K562 (cell line): Measurements from ENCODE around the gene NME8. TPM values are rescaled to one million over a fixed set of nuclear protein-coding genes. Genes with fewer than 3 reads are reported as not detected.
A peak's percentile ranks its signal among the peaks of the same experiment; 100 is the strongest.

ENCODE experiments used
- ATAC-seq: fragments of 200-7000 bp; cut with Tn5 transposase; 3 replicates; pipeline ENCODE4 v1.9.1; 2020; ENCODE audit warnings: moderate library complexity
- BruUV-seq: library from RNA; stranded (reverse); fragments of 400-500 nt; replicated peaks from 2 replicates; lab custom pipeline; 2021; lab: Mats Ljungman, UMichigan
- CTCF ChIA-PET: fragments of 300-600 bp; formaldehyde crosslinking; extraction: SDS; loops from one replicate; lab custom pipeline; 2021; ENCODE audit warnings: low intra/inter-chr PET ratio; lab: Yijun Ruan, JAX
- POLR2A ChIA-PET: fragments of 300-600, 350-650 bp; sonication (Branson Sonifier 250); formaldehyde crosslinking; extraction: SDS; loops from one replicate; lab custom pipeline; 2021; ENCODE audit warnings: antibody characterized with exemption, inconsistent platforms; lab: Yijun Ruan, JAX
- DNase-seq, 4 experiments: peaks; one replicate each; pipeline versions ENCODE4 v3.0.0 to v3.0.0-alpha.2; 2011 to 2018; ENCODE audit warnings: low spot score in 3 of 4, mixed read lengths in 3 of 4; ENCODE audit errors: extremely low read depth in 1 of 4
- FAIRE-seq: peaks from 2 replicates; lab custom pipeline; 2011; peaks lifted over from hg19 to GRCh38; lab: Jason Lieb, UNC
- H2AFZ ChIP-seq: 2 replicates; pipeline ENCODE4 v1.6.0; 2011; ENCODE audit warnings: low read depth, low read length, control low read depth, inconsistent platforms
- H3K27ac ChIP-seq: fragments of 200-600 bp; 3 replicates; pipeline ENCODE4 v1.8.0; 2011; ENCODE audit warnings: low read depth, mild to moderate bottlenecking, control low read depth, inconsistent platforms, low read length, moderate library complexity, mixed read lengths; ENCODE audit errors: extremely low read depth
- H3K27me3 ChIP-seq, 2 experiments: fragments of 300-600 bp in 1 of 2; 2 replicates in 1 of 2; 3 replicates in 1 of 2; pipeline versions ENCODE4 v1.6.0 to v1.8.0; 2011; ENCODE audit warnings: inconsistent platforms in 2 of 2, low read length in 2 of 2, mild to moderate bottlenecking in 1 of 2, mixed read lengths in 1 of 2, moderate library complexity in 1 of 2; ENCODE audit not compliant: control insufficient read depth in 2 of 2, insufficient read depth in 2 of 2
- H3K36me3 ChIP-seq: fragments of 300-600 bp; 3 replicates; pipeline ENCODE4 v1.8.0; 2011; ENCODE audit warnings: mild to moderate bottlenecking, low read length, inconsistent platforms; ENCODE audit not compliant: control insufficient read depth, insufficient read depth
- H3K4me1 ChIP-seq, 2 experiments: fragments of 200-600 bp in 1 of 2; replicated peaks in 1 of 2; 2 replicates in 1 of 2; 3 replicates in 1 of 2; pipeline versions ENCODE4 v1.5.1 to v1.8.0; 2011; ENCODE audit warnings: inconsistent platforms in 2 of 2, low read length in 2 of 2, mild to moderate bottlenecking in 1 of 2, mixed read lengths in 1 of 2, moderate library complexity in 1 of 2; ENCODE audit not compliant: control insufficient read depth in 2 of 2, insufficient read depth in 2 of 2
- H3K4me2 ChIP-seq: 2 replicates; pipeline ENCODE4 v1.6.1; 2011; ENCODE audit warnings: low read length, control low read depth, inconsistent platforms, mixed read lengths; ENCODE audit not compliant: insufficient read depth
- H3K4me3 ChIP-seq: fragments of 200-600 bp; sonication (generic), shearing (Covaris generic); 2 replicates; pipeline ENCODE4 v1.5.1; 2016; ENCODE audit warnings: control low read depth, inconsistent platforms
- H3K79me2 ChIP-seq: fragments of 200-600 bp; 3 replicates; pipeline ENCODE4 v1.8.0; 2011; ENCODE audit warnings: low read length, inconsistent platforms; ENCODE audit not compliant: control insufficient read depth, insufficient read depth
- H3K9ac ChIP-seq, 2 experiments: 2 replicates each; pipeline versions ENCODE4 v1.6.0 to v1.6.1; 2011; ENCODE audit warnings: low read depth in 2 of 2, low read length in 2 of 2, control low read depth in 1 of 2, inconsistent platforms in 1 of 2, mild to moderate bottlenecking in 1 of 2, mixed read lengths in 1 of 2; ENCODE audit not compliant: insufficient read depth in 1 of 2
- H3K9me1 ChIP-seq: one replicate; pipeline ENCODE4 v1.6.0; 2011; ENCODE audit warnings: inconsistent platforms, mild to moderate bottlenecking, low read length, moderate library complexity; ENCODE audit not compliant: control insufficient read depth, insufficient read depth
- H3K9me3 ChIP-seq: replicated peaks from 2 replicates; pipeline ENCODE4 v1.5.1; 2011; ENCODE audit warnings: low read depth, low read length, inconsistent platforms; ENCODE audit not compliant: control insufficient read depth, insufficient read depth
- H4K20me1 ChIP-seq: replicated peaks from 2 replicates; pipeline ENCODE4 v1.6.1; 2011; ENCODE audit warnings: low read length, inconsistent platforms, mixed read lengths; ENCODE audit not compliant: control insufficient read depth, insufficient read depth
- ARHGAP35 ChIP-seq: fragments of 450-650 bp; IDR thresholded peaks from 2 replicates; pipeline ENCODE4 v1.6.1; 2018; ENCODE audit not compliant: partially characterized antibody
- ATF4 ChIP-seq: fragments of 450-650 bp; formaldehyde crosslinking; IDR thresholded peaks from 2 replicates; pipeline ENCODE4 v1.4.0; 2022; ENCODE audit warnings: mild to moderate bottlenecking, moderate library complexity
- BRD9 ChIP-seq: fragments of 450-650 bp; IDR thresholded peaks from 2 replicates; pipeline ENCODE4 v1.6.1; 2018; ENCODE audit warnings: low read depth; ENCODE audit not compliant: partially characterized antibody
- BRF2 ChIP-seq: IDR thresholded peaks from 3 replicates; pipeline ENCODE4 v1.6.1; 2011; ENCODE audit warnings: borderline replicate concordance, mild to moderate bottlenecking; ENCODE audit not compliant: insufficient read length, insufficient read depth
- ERF ChIP-seq: fragments of 450-650 bp; formaldehyde crosslinking; IDR thresholded peaks from 2 replicates; pipeline ENCODE4 v1.4.0; 2020; ENCODE audit warnings: mild to moderate bottlenecking, mixed read lengths
- GABPB2 ChIP-seq: fragments of 250-450 bp; sonication (Bioruptor Pico); conservative IDR thresholded peaks from 2 replicates; pipeline ENCODE4 v1.5.1; 2021; ENCODE audit warnings: mild to moderate bottlenecking
- KLF16 ChIP-seq: IDR thresholded peaks from 2 replicates; pipeline ENCODE4 v1.6.1; 2016; ENCODE audit warnings: antibody characterized with exemption
- PHTF2 ChIP-seq: fragments of 250-450 bp; sonication (Bioruptor Pico); IDR thresholded peaks from 2 replicates; pipeline ENCODE4 v1.5.0; 2021; ENCODE audit warnings: mild to moderate bottlenecking
- RBM34 ChIP-seq: fragments of 200-400 bp; formaldehyde crosslinking; IDR thresholded peaks from 2 replicates; pipeline ENCODE4 v1.6.1; 2018; ENCODE audit warnings: low read length, borderline replicate concordance; ENCODE audit not compliant: insufficient read depth
- SPI1 ChIP-seq: IDR thresholded peaks from 2 replicates; pipeline ENCODE4 v1.6.1; 2011; ENCODE audit warnings: low read depth, low read length, control low read depth, borderline replicate concordance
- TAF15 ChIP-seq: fragments of 200-400 bp; formaldehyde crosslinking; IDR thresholded peaks from 2 replicates; pipeline ENCODE4 v1.6.1; 2017; ENCODE audit warnings: mild to moderate bottlenecking, low read depth, low read length, moderate library complexity
- USF2 ChIP-seq: sonication (generic); formaldehyde crosslinking; IDR thresholded peaks from 2 replicates; pipeline ENCODE4 v1.5.0; 2020; ENCODE audit warnings: missing genetic modification reagents
- ZFPM2 ChIP-seq: fragments of 250-450 bp; sonication (Bioruptor Pico); IDR thresholded peaks from 2 replicates; pipeline ENCODE4 v1.5.1; 2022; ENCODE audit warnings: mild to moderate bottlenecking
- ZNF592 ChIP-seq: fragments of 450-650 bp; IDR thresholded peaks from 2 replicates; pipeline ENCODE4 v1.6.1; 2017; ENCODE audit warnings: antibody characterized with exemption, mild to moderate bottlenecking
- WGBS: fragments of 100-300 bp; shearing (Covaris generic); methylation state at CpG from one replicate; pipeline ENCODE4 v1.1.6; 2016; ENCODE audit warnings: low coverage, mixed read lengths; ENCODE audit not compliant: insufficient coverage; ENCODE audit errors: missing lambda C conversion rate; 5-methylcytosine and 5-hydroxymethylcytosine counted together
- in situ Hi-C: fragments of 300-500 bp; cut with MboI; formaldehyde crosslinking; loops from 4 replicates; pipeline ENCODE4 v1.15.0; 2018; ENCODE audit warnings: inconsistent platforms, mixed read lengths
- intact Hi-C: fragments of 100-400 bp; cut with micrococcal nuclease; formaldehyde crosslinking; loops from 2 replicates; pipeline ENCODE4 v1.14.2; 2022
- polyA plus RNA-seq, 8 experiments: library from polyadenylated mRNA; depleted of rRNA in 4 of 8; stranded (reverse) in 5 of 8; unstranded in 3 of 8; fragments of >200 nt; fragmentation: Nextera tagmentation in 2 of 8; fragmentation: Illumina TruSeq in 1 of 8; extraction: Ambion mirVana in 2 of 8; extraction: Trizol in 1 of 8; gene quantifications; 2 replicates each; pipeline versions ENCODE4 v1.2.1 to v1.2.3, GENCODE V29; 2011 to 2014; ENCODE audit warnings: inconsistent platforms in 1 of 8, missing spikeins in 1 of 8
- total RNA-seq, 7 experiments: library from RNA; depleted of rRNA in 6 of 7; stranded (reverse); fragments of >200 nt in 6 of 7; fragmentation: Illumina TruSeq in 2 of 7; extraction: Trizol in 2 of 7; gene quantifications; 2 replicates each; pipeline versions ENCODE4 v1.2.1 to v1.2.3, GENCODE V29; 2011 to 2021; ENCODE audit warnings: low replicate concordance in 1 of 7

NME8 gene
- total and polyA plus RNA-seq, 9 of the 15 experiments (the other 6 are each of a cell fraction or from before 2014, with no cell fraction given): not detected

GRCh38 chr7:37916673-37917660 is 68.6 kb downstream of the NME8 start, which contains the start of gene SFRP4:
Gene SFRP4, minus strand, starts transcription at chr7:37916817. Its CDS starts 280 bp downstream, at chr7:37916537.
- Histone ChIP-seq H3K4me2 (no peak within 1 kb of the TSS), H3K9me3 (no peaks in the 10 kb centered on the region), H3K36me3 (no peaks in the 10 kb centered on the region), H3K27ac (no peak within 1 kb of the TSS), H4K20me1 (no peaks in the 10 kb centered on the region), H3K79me2 (no peaks in the 10 kb centered on the region), H3K9me1 (no peaks in the 10 kb centered on the region), H3K9ac (no peak within 1 kb of the TSS), H3K27me3 (peaks cover 0 to 8% of the 10 kb centered on the region in 2 experiments; a peak in 3 of 5 replicates), H2AFZ (peak within 1 kb of the TSS; percentile 69), H3K4me1 (peaks cover 9 to 26% of the 10 kb centered on the region in 2 experiments), H3K4me3 (no peak within 1 kb of the TSS)
- ChIA-PET CTCF (no interaction called here), POLR2A (interaction anchor here (0.6 to 0.8 kb wide), 2 partner anchors 32 to 304 kb away, joined by 3 read pairs; no protein-coding TSS in a partner anchor)
- no TSS peak for BruUV-seq
- intact Hi-C loops (loop anchor here (1.0 kb wide), 1 partner anchor 124 kb away; no protein-coding TSS in a partner anchor), in situ Hi-C loops (no loop called here)
- FAIRE-seq (peak; percentile 89), DNase-seq (peak; percentile 28 to 66 (median 36)), ATAC-seq (peak; percentile 85)
- WGBS: 33% methylated on average over 30 of the region's 46 CpGs
- TF ChIP-seq GABPB2 (CRISPR knock-in tag): no peak
- no peak for TF ChIP-seq SPI1
- TF ChIP-seq ZNF592: no peak
- no peak for TF ChIP-seq ERF (CRISPR knock-in tag)
- no peak for TF ChIP-seq PHTF2
- no peak for TF ChIP-seq BRF2
- TF ChIP-seq BRD9: no peak
- no peak for TF ChIP-seq ZFPM2 (CRISPR knock-in tag)
- TF ChIP-seq RBM34: no peak
- TF ChIP-seq ARHGAP35: no peak
- no peak for TF ChIP-seq USF2
- no peak for TF ChIP-seq KLF16
- no peak for TF ChIP-seq ATF4 (CRISPR knock-in tag)
- no peak for TF ChIP-seq TAF15
